IPS-NIHi11 (cell line): ENCODE measurements around the gene PNPLA8.
A peak's percentile ranks its signal among the peaks of the same experiment; 100 is the strongest.
"Not testable (repeated sequence)": the region's sequence is repeated elsewhere in the genome, so short reads cannot be mapped to it uniquely, and the experiment has no call there.

Experiments used
- DNase-seq: peaks from one replicate; pipeline ENCODE4 v3.0.0; 2012; ENCODE audit warnings: mixed read lengths, low spot score

Gene PNPLA8

GRCh38 chr7:108529341-108529740 lies 3.4 kb upstream of the PNPLA8 start:
- peak; percentile 6 for DNase-seq

- DNase-seq = no peak
These were observed 2.3 kb upstream of the PNPLA8 start for GRCh38 chr7:108528183-108528712.

GRCh38 chr7:108526768-108527017 lies 758 bp upstream of the PNPLA8 start:
- no peak for DNase-seq

- peak; percentile 86 for DNase-seq
These were observed 479 bp downstream of the PNPLA8 start for GRCh38 chr7:108525327-108525984.

GRCh38 chr7:108522780-108523179 lies 3.2 kb downstream of the PNPLA8 start:
- DNase-seq = no peak

- no peak for DNase-seq
These were observed 8.0 kb downstream of the PNPLA8 start for GRCh38 chr7:108517951-108518350.

GRCh38 chr7:108515630-108516029 lies 10.3 kb downstream of the PNPLA8 start:
- DNase-seq = no peak

GRCh38 chr7:108515013-108515412 lies 10.9 kb downstream of the PNPLA8 start:
- no peak for DNase-seq

- DNase-seq = no peak
These were observed 14.0 kb downstream of the PNPLA8 start for GRCh38 chr7:108511939-108512338.

GRCh38 chr7:108504576-108504975 lies 21.4 kb downstream of the PNPLA8 start:
- not testable (repeated sequence) for DNase-seq

GRCh38 chr7:108503112-108504026 lies 22.6 kb downstream of the PNPLA8 start:
- DNase-seq = no peak

GRCh38 chr7:108499566-108499965 lies 26.4 kb downstream of the PNPLA8 start:
- DNase-seq = no peak

GRCh38 chr7:108498481-108498880 lies 27.5 kb downstream of the PNPLA8 start:
- no peak for DNase-seq

- peak; percentile 57 for DNase-seq
These were observed 28.7 kb downstream of the PNPLA8 start for GRCh38 chr7:108497082-108497725.

- no peak for DNase-seq
These were observed 33.2 kb downstream of the PNPLA8 start for GRCh38 chr7:108492742-108493141.

- no peak for DNase-seq
These were observed 37.0 kb downstream of the PNPLA8 start for GRCh38 chr7:108488768-108489538.

- no peak for DNase-seq
These were observed 38.3 kb downstream of the PNPLA8 start for GRCh38 chr7:108487646-108488045.

GRCh38 chr7:108486291-108486966 lies 39.5 kb downstream of the PNPLA8 start:
- DNase-seq = no peak

GRCh38 chr7:108484137-108484536 lies 41.8 kb downstream of the PNPLA8 start:
- DNase-seq = no peak

- DNase-seq = no peak
These were observed 45.6 kb downstream of the PNPLA8 start for GRCh38 chr7:108480311-108480710.

GRCh38 chr7:108479751-108480150 lies 46.2 kb downstream of the PNPLA8 start:
- no peak for DNase-seq
